Fibroblast of pulmonary artery (primary cell): Measurements from ENCODE around the gene RTCA.

ENCODE experiments used
- DNase-seq: peaks from one replicate; pipeline ENCODE4 v3.0.0-alpha.2; 2010; ENCODE audit warnings: low read depth
- H3K4me3 ChIP-seq: replicated peaks from 2 replicates; pipeline ENCODE4 v1.5.1; 2011; ENCODE audit warnings: low read depth, mild to moderate bottlenecking, control low read depth, low read length, moderate library complexity
- CTCF ChIP-seq: IDR thresholded peaks from 2 replicates; pipeline ENCODE4 v1.5.1; 2011; ENCODE audit warnings: mild to moderate bottlenecking, control low read depth, low read length, inconsistent platforms; ENCODE audit errors: missing control alignments

The RTCA gene

GRCh38 chr1:100306735-100307313 is 40.8 kb downstream of the RTCA start:
- no peak for TF ChIP-seq CTCF

DNA sequence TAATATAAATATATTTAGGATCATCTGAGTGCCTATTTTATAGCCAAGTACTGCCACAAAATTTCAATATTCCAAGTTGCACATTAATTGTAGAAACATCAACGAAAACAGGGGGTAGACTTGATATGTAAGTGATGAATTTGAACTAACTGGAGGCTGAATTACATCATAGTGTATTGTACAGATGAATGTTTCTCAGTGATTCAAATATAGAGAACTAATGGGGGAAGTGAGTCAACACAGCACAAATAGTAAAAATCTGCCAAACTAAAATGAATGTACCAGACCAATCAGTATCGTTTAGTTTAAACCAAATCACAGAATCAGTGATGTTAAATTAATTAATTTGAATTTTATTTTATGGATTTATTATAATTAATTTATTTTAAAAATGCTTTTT is 42.8 kb downstream of the RTCA start:
- TF ChIP-seq CTCF, result no peak
- peak; percentile 74 for DNase-seq
- no peak overlapping the region for H3K4me3 ChIP-seq

More at GRCh38 chr1:100306735-100307313, 40.8 kb downstream of the RTCA start:
- H3K4me3 ChIP-seq, result no peak overlapping the region
- no peak for DNase-seq

DNA sequence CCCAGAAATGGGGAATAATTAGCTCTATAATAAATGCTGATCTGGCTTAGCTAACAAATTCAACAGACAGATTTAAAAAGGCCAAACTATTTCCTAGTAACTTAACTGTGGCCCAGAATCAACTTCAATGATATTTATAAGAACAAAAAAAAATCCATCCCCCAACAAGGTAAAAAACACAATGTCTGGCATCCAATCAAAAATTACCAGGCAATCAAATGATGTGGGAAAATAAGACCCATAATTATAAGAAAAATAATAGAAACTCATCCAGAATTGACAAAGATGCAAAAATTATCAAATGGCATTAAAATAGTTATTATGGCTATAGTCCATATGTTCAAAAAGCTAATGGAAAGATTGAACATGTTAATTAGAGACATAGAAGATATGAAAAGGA is 43.8 kb downstream of the RTCA start:
- no peak for DNase-seq

GRCh38 chr1:100313382-100313781 is 47.4 kb downstream of the RTCA start:
- DNase-seq, result no peak
- H3K4me3 ChIP-seq, result no peak overlapping the region
- TF ChIP-seq CTCF, result no peak

More for the DNA sequence above, 43.8 kb downstream of the RTCA start:
- H3K4me3 ChIP-seq, result no peak overlapping the region
- no peak for TF ChIP-seq CTCF

DNA sequence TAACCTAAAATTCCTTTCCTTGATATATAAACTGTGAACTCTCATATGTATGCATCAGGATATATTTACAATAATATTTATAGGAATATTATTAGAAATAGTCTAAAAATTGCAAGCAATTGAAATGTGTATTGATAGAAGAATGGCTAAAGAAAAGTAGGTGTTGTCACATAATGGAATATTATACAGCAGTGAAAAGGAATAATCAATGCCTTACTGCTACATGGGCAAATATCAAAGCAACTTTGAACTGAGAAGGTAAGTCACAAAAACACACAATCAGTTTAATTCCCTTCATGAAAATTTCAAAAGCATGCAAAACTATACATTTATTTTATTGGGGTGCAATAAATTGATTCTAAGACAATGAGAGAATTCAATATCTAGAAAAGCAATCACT is 50.6 kb downstream of the RTCA start:
- DNase-seq, result no peak
- H3K4me3 ChIP-seq, result no peak overlapping the region
- no peak for TF ChIP-seq CTCF

GRCh38 chr1:100320311-100321099 is 54.5 kb downstream of the RTCA start:
- TF ChIP-seq CTCF, result no peak
- DNase-seq, result no peak
- H3K4me3 ChIP-seq, result no peak overlapping the region
